ENCODE results near the gene RSF1. TPM values are rescaled to one million over a fixed set of nuclear protein-coding genes. Genes with fewer than 3 reads are reported as not detected.

RSF1 gene
- total and polyA plus RNA-seq, 2 donors (not counting 1 experiment from before 2014, with no cell fraction given): 4.8 to 104 TPM

GRCh38 chr11:77630157-77630710 lies 190.3 kb downstream of the RSF1 start:
- Mint-ChIP-seq H3K4me1 (peaks cover 27% of the 10 kb centered on the region), H3K27ac (no peak overlapping the region), H3K9me3 (ENCODE audit: insufficient read depth) (no peaks in the 10 kb centered on the region), H3K4me3 (no peak overlapping the region), H3K27me3 (no peaks in the 10 kb centered on the region)
- H3K9ac ChIP-seq (ENCODE audit: low read length): peak overlapping the region; percentile 23
- H3K4me2 ChIP-seq (replicated peaks; ENCODE audit: low read depth, low read length, poor library complexity, severe bottlenecking): peak overlapping the region; percentile 17
- ChIA-PET POLR2A (no interaction called here), CTCF (interaction anchor here (1.3 kb wide), 1 partner anchor 10 kb away, joined by 6 read pairs; no protein-coding TSS in a partner anchor)
- ATAC-seq (ENCODE audit: low read depth): no peak
- H3K79me2 ChIP-seq (ENCODE audit: control insufficient read depth, insufficient read depth, low read length): peaks cover 59% of the 10 kb centered on the region
- no peak overlapping the region for H3K27ac ChIP-seq (ENCODE audit: low read length in 2 of 2)
- no peak overlapping the region for H3K4me3 ChIP-seq (ENCODE audit: control extremely low read depth in 1 of 5, extremely low read depth in 1 of 5, insufficient read depth in 1 of 5, low read depth in 2 of 5, low read length in 4 of 5)
- TF ChIP-seq CTCF (IDR thresholded peaks at IDR 0.05): no peak
- peaks cover 10% of the 10 kb centered on the region for H4K20me1 ChIP-seq (ENCODE audit: control insufficient read depth, insufficient read depth, low read length, poor library complexity, severe bottlenecking)
- no peaks in the 10 kb centered on the region for H3K9me3 ChIP-seq (ENCODE audit: control extremely low read depth in 1 of 3, control insufficient read depth in 2 of 3, insufficient read depth in 1 of 3, low read length in 2 of 3)
- peaks cover 3 to 18% of the 10 kb centered on the region in 2 experiments for H3K36me3 ChIP-seq (replicated peaks in 1 of 2; ENCODE audit: control extremely low read depth in 1 of 2, control insufficient read depth in 1 of 2, extremely low read depth in 1 of 2, insufficient read depth in 2 of 2, low read length in 1 of 2)
- no peak overlapping the region for H2AFZ ChIP-seq (ENCODE audit: insufficient read depth, low read depth, low read length, poor library complexity, severe bottlenecking)
- no peak for DNase-seq
- intact Hi-C loops (cut with micrococcal nuclease): no loop called here
- peaks cover 7 to 13% of the 10 kb centered on the region in 2 donors for H3K4me1 ChIP-seq (ENCODE audit: control insufficient read depth in 2 of 2, insufficient read depth in 2 of 2, low read length in 2 of 2)
- H3K27me3 ChIP-seq (replicated peaks in 1 of 4; ENCODE audit: control extremely low read depth in 1 of 4, control insufficient read depth in 3 of 4, insufficient read depth in 4 of 4, low read length in 3 of 4): no peaks in the 10 kb centered on the region
- no CpG with 5 or more reads among the region's 4 CpGs for WGBS (ENCODE audit: insufficient coverage)

DNA sequence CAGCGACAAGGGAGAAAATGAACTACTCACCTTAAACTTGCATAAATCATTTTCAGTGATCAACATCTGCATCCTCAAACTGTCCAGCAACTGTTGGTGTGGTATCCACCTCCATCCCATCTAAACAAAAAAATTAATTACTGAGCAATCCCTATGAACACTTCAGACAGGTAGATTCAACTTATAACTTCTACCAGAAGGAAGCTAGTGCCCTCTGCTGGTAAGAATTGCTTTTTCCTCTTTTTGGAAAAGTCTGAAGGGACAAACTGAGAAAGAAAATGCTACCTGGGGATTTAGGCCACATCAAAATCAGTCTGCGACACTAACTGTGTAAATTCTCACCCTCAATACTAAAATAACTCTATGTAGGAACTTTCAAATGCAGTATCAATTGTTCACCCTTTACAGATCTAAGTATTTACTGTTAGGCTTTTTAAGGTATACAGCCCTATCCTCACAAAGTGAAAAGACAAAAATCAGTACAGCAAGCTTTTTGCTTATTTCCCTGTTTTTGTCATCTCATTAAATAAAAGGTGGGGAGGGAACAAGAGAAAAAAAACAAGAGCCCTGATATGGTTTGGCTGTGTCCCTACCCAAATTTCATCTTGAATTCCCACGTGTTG lies 200.8 kb downstream of the RSF1 start:
- no CpG with 5 or more reads among the region's 3 CpGs for WGBS (ENCODE audit: insufficient coverage)
- Histone ChIP-seq H3K4me2 (replicated peaks; ENCODE audit: low read depth, low read length, poor library complexity, severe bottlenecking) (no peak overlapping the region), H3K9me3 (ENCODE audit: control extremely low read depth in 1 of 3, control insufficient read depth in 2 of 3, insufficient read depth in 1 of 3, low read length in 2 of 3) (no peaks in the 10 kb centered on the region), H4K20me1 (ENCODE audit: control insufficient read depth, insufficient read depth, low read length, poor library complexity, severe bottlenecking) (no peaks in the 10 kb centered on the region), H3K4me1 (ENCODE audit: control insufficient read depth in 2 of 2, insufficient read depth in 2 of 2, low read length in 2 of 2) (no peaks in the 10 kb centered on the region), H3K36me3 (replicated peaks in 1 of 2; ENCODE audit: control extremely low read depth in 1 of 2, control insufficient read depth in 1 of 2, extremely low read depth in 1 of 2, insufficient read depth in 2 of 2, low read length in 1 of 2) (peaks cover 7 to 66% of the 10 kb centered on the region in 2 experiments), H3K9ac (ENCODE audit: low read length) (no peak overlapping the region), H2AFZ (ENCODE audit: insufficient read depth, low read depth, low read length, poor library complexity, severe bottlenecking) (no peak overlapping the region), H3K27me3 (replicated peaks in 1 of 4; ENCODE audit: control extremely low read depth in 1 of 4, control insufficient read depth in 3 of 4, insufficient read depth in 4 of 4, low read length in 3 of 4) (no peaks in the 10 kb centered on the region), H3K27ac (ENCODE audit: low read length in 2 of 2) (no peak overlapping the region), H3K79me2 (ENCODE audit: control insufficient read depth, insufficient read depth, low read length) (no peaks in the 10 kb centered on the region), H3K4me3 (ENCODE audit: control extremely low read depth in 1 of 5, extremely low read depth in 1 of 5, insufficient read depth in 1 of 5, low read depth in 2 of 5, low read length in 4 of 5) (no peak overlapping the region)
- POLR2A ChIA-PET: interaction anchor here (0.5 kb wide), 1 partner anchor 9 kb away, joined by 3 read pairs; no protein-coding TSS in a partner anchor
- Mint-ChIP-seq H3K9me3 (ENCODE audit: insufficient read depth) (no peaks in the 10 kb centered on the region), H3K4me1 (no peaks in the 10 kb centered on the region), H3K27me3 (no peaks in the 10 kb centered on the region), H3K4me3 (no peak overlapping the region), H3K27ac (no peak overlapping the region)
- TF ChIP-seq CTCF (IDR thresholded peaks at IDR 0.05): peak; percentile 86
- TF ChIP-seq EZH2 (IDR thresholded peaks at IDR 0.05; ENCODE audit: borderline replicate concordance, insufficient read depth, low read depth, low read length, poor library complexity, severe bottlenecking): no peak
- intact Hi-C loops (cut with micrococcal nuclease): loop anchor here (2.0 kb wide), 1 partner anchor 431 kb away; no protein-coding TSS in a partner anchor
- no peak for ATAC-seq (ENCODE audit: low read depth)
- peak; percentile 65 for DNase-seq
- CTCF ChIA-PET: interaction anchor here (0.6 to 2.9 kb wide), 20 partner anchors 10 to 572 kb away, joined by 3 to 18 read pairs (median 4); partner anchors contain the start of genes AQP11 and MYO7A

Data from B cell (primary cell).